ENCODE data around the gene CREBZF.
"Not testable (repeated sequence)": the region's sequence is repeated elsewhere in the genome, so short reads cannot be mapped to it uniquely, and the experiment has no call there.

Gene CREBZF

DNA sequence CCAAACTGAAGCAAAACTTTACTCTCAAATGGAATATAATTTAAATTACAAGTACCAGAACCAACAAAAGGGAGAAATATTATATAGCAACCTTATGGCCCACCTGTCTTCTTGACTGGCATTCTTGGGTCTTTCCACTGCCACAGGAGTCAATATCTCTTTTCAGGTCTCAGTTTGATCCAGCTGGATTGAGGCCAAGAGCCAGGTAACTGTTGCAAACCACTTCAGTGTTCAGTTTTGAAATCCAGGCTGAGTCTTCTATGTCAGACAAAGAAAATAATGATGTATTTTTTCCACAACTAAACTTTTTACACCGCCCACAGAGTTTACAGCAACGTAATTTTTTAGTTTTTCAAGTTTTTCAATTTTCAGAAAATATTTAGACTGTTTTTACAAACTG is 38.4 kb downstream of the CREBZF start:
- DNase-seq (ENCODE audit: low read depth): no peak

DNA sequence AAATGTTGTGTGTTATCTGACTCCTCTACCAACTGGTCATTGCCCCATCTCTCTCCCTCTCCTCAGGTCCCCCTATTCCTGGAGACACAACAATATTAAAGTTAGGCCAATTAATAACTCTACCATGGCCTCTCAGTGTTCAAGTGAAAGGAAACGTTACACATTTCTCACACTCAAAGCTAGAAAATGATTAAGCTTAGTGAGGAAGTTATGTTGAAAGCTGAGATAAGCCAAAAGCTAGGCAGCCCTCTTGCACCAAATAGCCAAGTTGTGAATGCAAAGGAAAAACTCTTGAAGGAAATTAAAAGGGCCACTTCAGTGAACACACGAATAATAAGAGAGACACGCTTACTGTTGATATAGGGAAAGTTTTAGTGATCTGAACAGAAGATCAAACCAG is 44.7 kb downstream of the CREBZF start:
- DNase-seq (ENCODE audit: low read depth): no peak

DNA sequence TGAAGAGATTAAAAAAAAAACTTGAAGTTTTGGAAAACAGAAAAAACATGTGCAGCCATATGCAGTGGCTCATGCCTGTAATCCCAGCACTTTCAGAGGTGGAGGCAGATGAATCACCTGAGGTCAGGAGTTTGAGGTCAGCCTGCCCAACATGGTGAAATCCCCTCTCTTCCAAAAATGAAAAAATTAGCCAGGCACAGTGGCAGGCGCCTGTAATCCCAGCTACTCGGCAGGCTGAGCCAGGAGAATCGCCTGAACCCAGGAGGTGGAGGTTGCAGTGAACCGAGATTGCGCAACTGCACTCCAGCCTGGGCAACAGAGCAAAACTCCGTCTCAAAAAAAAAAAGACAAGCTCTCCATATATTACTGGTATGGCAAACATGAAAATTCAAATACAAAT is 45.4 kb downstream of the CREBZF start:
- DNase-seq (ENCODE audit: low read depth): no peak

DNA sequence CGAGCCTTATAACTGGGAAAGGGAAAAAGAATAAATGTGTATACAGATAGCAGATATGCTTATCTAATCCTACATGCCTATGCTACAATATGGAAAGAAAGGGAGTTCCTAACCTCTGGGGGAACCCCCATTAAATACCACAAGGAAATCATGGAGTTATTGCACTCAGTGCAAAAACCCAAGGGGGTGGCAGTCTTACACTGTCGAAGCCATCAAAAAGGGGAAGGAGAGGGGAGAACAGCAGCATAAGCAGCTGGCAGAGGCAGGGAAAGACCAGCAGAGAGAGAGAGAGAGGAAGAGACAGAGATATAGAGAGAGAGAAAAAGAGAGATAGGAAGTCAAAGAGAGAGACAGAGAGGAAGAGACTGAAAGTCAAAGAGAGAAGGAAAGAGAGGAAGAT is 53.3 kb downstream of the CREBZF start:
- DNase-seq (ENCODE audit: low read depth): not testable (repeated sequence)

Measured in T follicular helper cell (primary cell).